AG09319 (cell line): Measurements from ENCODE around the gene ANKRD11.

Experiments used
- DNase-seq: peaks from one replicate; pipeline ENCODE4 v3.0.0-alpha.2; 2010; ENCODE audit warnings: low read depth; ENCODE audit errors: extremely low read depth
- TF ChIP-seq, protein P1 (sequence below): IDR thresholded peaks from 2 replicates; pipeline ENCODE4 v1.5.1; 2011; ENCODE audit warnings: low read depth, mild to moderate bottlenecking, inconsistent platforms, low read length, moderate library complexity

Gene ANKRD11

DNA sequence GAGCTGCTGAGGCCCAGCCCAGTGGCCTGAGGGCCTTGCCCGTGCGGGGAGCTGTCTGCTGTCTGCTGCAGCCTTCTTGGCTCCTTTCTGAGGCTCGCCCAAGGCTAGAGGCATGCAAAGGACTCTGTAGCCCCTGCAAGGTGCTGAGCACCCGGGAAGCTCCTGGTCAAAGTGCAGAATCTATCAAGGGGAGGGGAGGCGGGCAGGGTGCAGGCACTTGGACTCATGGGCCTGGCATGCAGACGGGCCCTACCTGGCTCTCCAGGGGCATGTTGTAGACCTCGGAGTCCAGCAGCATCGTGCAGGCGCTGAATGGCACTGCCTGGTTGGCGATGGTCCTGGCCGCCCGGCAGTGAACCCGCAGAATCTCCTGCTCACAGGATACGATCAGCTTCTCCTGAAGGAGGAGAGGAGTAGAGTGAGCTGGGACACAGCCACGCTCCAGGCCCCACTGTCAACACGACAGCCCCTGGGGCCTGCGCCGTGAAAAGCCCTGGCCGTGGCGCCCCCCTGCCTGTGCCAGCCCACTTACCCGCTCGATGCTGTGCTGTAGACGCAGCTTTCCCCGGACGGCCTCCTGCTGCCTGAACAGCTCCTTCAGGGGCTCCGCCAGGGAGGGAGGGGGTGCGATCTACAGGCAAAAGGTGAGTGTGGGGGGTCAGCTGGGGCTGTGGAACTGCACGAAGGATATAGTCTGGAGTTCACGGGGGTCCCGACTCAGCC, 215.6 kb downstream of the ANKRD11 start:
- DNase-seq, result no peak
- TF ChIP-seq, protein P1, sequence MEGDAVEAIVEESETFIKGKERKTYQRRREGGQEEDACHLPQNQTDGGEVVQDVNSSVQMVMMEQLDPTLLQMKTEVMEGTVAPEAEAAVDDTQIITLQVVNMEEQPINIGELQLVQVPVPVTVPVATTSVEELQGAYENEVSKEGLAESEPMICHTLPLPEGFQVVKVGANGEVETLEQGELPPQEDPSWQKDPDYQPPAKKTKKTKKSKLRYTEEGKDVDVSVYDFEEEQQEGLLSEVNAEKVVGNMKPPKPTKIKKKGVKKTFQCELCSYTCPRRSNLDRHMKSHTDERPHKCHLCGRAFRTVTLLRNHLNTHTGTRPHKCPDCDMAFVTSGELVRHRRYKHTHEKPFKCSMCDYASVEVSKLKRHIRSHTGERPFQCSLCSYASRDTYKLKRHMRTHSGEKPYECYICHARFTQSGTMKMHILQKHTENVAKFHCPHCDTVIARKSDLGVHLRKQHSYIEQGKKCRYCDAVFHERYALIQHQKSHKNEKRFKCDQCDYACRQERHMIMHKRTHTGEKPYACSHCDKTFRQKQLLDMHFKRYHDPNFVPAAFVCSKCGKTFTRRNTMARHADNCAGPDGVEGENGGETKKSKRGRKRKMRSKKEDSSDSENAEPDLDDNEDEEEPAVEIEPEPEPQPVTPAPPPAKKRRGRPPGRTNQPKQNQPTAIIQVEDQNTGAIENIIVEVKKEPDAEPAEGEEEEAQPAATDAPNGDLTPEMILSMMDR, result no peak

DNA sequence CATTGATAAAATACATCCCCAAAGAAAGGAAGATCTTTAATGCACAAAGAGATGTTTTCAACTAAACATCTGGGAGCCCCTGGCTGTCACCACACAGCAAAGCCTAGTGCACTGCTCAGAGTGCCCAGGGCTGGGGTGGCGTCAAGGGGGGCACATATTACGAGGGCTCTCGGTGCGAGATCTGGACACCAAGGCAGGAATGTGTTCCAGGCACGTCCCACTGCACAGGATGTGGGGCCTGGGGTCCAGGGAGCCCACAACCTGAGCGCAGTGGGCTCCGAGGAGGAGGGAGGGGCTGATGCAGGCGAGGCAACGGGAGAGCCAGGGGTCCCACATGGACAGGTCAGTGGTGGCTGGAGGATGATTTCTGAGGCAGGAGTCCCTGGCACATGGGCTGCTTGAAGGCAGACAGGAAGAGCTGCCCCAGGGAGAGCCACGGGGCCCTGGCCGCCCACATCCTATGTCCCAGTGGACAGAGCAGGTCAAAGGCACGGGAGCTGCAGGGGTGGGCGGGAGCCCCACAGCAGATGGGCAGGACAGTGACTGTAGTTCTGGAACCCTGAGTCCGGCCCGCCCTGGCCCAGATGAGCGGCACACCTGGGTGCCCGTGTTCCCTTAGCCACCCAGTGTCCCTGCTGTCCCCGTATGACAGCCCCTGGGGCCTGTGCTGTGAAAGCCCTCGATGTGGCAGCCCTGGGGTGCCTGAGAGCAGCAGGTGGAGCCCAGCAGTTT, 216.5 kb downstream of the ANKRD11 start:
- DNase-seq, result no peak
- TF ChIP-seq, protein P1, result no peak

DNA sequence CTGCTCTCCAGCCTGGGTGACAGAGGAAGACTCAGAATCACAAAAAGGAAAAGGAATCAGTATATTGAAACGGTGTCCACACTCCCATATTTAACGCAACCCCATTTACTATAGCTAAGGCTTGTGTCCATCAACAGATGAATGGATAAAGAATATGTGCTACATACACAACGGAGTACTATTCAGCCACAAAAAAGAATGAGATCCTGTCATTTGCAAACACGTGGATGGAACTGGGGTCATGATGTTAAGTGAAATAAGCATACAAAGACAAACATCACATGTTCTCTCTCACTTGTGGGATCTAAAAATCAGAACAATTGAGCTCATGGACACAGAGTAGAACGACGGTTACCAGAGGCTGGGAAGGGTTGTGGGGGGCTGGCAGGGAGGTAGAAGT, 217.7 kb downstream of the ANKRD11 start:
- DNase-seq, result no peak
- TF ChIP-seq, protein P1, result no peak

DNA sequence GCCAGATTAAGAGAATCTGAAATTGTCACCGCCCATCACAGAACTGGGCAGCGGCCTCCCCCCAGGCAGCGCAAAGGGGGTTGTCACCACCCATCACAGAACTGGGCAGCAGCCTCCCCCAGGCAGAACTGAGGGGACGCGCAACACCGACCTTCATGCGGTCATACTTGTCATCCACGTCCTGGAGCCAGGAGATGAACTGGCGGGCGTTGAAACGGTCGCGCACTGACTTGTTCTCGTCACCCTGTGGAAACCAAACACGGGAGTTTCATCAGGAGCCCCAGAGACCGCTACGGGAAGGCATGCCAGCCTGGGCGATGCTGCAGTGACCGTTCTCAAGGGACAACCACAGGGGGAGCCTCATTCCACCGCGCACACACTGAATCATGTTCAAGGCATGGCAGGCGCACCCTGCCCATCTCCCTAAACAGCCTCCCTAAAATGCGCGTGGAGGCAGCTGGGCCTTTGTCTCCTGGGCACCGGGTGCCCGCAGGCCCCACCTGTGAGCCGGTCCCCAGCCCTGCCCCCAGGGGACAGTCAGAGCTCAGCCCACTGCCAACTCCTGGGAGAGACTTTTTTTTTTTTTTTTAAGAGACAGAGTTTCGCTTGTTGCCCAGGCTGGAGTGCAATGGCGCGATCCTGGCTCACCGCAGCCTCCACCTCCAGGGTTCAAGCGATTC, 219.6 kb downstream of the ANKRD11 start:
- TF ChIP-seq, protein P1, result no peak
- DNase-seq, result no peak

DNA sequence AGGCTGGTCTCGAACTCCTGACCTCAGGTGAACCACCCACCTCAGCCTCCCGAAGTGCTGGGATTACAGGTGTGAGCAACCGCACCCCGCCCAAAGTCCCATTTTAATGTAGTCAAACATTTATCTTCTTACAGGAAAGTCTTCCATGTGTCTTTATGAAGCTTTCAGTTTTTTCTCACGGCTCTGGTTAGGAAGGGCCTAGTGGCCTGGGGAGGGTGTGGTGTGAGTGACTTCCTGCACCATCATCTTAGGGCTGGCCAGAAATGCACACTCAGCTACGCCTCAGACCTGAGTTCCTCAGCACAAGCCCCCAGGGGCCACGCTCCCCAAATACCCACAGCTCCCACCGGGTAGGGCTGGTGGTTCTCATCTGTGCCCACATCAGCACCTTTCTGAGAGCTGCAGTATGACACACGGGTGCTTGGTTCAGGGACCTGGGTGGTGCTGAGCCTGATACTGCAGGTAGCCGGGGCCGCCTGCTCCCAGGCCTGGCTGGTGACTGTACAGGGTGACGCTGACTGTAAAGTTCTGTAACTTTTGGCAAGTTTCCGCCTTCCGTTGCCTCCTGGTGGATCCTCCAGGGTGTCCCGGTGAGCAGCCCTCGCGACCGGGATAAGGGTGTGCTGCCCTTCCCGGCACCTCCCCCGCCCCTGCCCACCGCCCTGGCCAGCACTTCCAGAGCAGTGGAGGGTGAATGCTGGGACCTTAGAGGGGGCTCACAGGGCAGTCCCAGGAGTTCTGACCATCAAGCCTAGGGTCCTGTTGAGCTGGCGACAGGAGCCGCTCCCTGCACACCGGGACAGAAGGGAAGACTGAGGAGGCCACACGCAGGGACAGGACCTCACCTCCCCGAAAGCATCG, 220.3 kb downstream of the ANKRD11 start:
- DNase-seq, result no peak
- TF ChIP-seq, protein P1, result no peak

DNA sequence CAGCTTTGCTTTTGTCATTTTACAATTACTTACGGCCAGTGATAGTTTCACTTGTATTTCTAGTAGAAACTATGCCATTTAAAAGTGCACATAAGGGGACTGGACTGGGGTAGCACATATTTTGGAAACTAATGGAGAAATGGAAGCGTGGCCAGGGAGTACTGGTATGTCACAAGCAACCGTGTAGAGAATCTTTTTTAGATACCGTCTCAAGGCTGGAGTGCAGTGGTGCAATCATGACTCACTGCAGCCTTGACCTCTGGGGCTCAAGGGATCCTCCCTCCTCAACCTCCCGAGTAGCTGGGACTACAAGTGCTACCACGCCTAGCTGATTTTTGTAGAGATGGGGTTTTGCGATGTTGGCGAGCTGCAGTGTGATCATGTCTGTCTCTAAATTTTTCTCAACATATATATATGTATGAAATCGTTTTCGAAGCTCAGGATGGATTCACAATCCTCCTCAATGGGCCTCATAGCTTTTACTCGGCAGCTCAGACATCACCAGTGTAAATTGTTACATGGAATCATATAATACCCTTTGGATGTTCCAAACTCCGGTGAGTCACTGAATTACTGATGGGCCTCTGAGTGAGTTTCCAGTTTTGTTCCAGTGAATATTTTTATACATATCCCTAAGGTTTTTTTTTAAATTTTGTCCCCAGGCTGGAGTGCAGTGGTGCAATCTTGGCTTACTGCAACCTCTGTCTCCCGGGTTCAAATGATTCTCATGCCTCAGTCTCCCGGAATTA, 221.2 kb downstream of the ANKRD11 start:
- TF ChIP-seq, protein P1, result no peak
- no peak for DNase-seq
